Measurements from ENCODE around the gene ATG2A.

DNA sequence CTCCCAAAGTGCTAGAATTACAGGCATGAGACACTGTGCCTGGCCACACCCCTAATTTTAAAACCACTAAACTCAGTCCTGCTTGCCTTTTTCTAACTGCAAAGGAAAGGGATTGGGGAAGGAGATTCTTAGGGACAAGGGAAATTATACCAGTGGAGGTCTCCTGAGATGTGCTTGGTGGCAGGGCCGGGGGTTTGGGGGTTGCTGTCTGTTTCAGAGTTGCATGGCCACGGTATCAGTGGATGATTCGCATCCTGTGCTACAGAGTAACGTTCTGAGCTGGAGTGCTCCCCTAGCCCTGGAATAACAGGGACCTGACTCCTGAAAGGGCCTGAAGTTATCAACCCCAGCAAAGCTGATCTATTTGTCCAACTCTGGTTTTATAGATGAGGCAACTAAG, 19.5 kb upstream of the ATG2A start:
- TF ChIP-seq, protein P1, sequence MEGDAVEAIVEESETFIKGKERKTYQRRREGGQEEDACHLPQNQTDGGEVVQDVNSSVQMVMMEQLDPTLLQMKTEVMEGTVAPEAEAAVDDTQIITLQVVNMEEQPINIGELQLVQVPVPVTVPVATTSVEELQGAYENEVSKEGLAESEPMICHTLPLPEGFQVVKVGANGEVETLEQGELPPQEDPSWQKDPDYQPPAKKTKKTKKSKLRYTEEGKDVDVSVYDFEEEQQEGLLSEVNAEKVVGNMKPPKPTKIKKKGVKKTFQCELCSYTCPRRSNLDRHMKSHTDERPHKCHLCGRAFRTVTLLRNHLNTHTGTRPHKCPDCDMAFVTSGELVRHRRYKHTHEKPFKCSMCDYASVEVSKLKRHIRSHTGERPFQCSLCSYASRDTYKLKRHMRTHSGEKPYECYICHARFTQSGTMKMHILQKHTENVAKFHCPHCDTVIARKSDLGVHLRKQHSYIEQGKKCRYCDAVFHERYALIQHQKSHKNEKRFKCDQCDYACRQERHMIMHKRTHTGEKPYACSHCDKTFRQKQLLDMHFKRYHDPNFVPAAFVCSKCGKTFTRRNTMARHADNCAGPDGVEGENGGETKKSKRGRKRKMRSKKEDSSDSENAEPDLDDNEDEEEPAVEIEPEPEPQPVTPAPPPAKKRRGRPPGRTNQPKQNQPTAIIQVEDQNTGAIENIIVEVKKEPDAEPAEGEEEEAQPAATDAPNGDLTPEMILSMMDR (IDR thresholded peaks at IDR 0.05 in 2 of 3, conservative IDR thresholded peaks at IDR 0.05 in 1 of 3; ENCODE audit: borderline replicate concordance in 1 of 3, insufficient read depth in 1 of 3, low read depth in 2 of 3, low read length in 2 of 3) = no peak
- TF ChIP-seq POLR2AphosphoS5 (IDR thresholded peaks at IDR 0.05; ENCODE audit: low read depth, low read length) (no peak), ZFX (IDR thresholded peaks at IDR 0.05) (no peak), CEBPB (IDR thresholded peaks at IDR 0.05; ENCODE audit: low read depth) (no peak), JUND (IDR thresholded peaks at IDR 0.05) (no peak)
- TF ChIP-seq, protein P2, sequence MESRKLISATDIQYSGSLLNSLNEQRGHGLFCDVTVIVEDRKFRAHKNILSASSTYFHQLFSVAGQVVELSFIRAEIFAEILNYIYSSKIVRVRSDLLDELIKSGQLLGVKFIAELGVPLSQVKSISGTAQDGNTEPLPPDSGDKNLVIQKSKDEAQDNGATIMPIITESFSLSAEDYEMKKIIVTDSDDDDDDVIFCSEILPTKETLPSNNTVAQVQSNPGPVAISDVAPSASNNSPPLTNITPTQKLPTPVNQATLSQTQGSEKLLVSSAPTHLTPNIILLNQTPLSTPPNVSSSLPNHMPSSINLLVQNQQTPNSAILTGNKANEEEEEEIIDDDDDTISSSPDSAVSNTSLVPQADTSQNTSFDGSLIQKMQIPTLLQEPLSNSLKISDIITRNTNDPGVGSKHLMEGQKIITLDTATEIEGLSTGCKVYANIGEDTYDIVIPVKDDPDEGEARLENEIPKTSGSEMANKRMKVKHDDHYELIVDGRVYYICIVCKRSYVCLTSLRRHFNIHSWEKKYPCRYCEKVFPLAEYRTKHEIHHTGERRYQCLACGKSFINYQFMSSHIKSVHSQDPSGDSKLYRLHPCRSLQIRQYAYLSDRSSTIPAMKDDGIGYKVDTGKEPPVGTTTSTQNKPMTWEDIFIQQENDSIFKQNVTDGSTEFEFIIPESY (IDR thresholded peaks at IDR 0.05; ENCODE audit: extremely low read depth, insufficient replicate concordance, low read length) = no peak

All from HCT116 (cell line).